ENCODE data around the gene TRAPPC3.
A peak's percentile ranks its signal among the peaks of the same experiment; 100 is the strongest.
"Not testable (repeated sequence)": the region's sequence is repeated elsewhere in the genome, so short reads cannot be mapped to it uniquely, and the experiment has no call there.

Gene TRAPPC3

DNA sequence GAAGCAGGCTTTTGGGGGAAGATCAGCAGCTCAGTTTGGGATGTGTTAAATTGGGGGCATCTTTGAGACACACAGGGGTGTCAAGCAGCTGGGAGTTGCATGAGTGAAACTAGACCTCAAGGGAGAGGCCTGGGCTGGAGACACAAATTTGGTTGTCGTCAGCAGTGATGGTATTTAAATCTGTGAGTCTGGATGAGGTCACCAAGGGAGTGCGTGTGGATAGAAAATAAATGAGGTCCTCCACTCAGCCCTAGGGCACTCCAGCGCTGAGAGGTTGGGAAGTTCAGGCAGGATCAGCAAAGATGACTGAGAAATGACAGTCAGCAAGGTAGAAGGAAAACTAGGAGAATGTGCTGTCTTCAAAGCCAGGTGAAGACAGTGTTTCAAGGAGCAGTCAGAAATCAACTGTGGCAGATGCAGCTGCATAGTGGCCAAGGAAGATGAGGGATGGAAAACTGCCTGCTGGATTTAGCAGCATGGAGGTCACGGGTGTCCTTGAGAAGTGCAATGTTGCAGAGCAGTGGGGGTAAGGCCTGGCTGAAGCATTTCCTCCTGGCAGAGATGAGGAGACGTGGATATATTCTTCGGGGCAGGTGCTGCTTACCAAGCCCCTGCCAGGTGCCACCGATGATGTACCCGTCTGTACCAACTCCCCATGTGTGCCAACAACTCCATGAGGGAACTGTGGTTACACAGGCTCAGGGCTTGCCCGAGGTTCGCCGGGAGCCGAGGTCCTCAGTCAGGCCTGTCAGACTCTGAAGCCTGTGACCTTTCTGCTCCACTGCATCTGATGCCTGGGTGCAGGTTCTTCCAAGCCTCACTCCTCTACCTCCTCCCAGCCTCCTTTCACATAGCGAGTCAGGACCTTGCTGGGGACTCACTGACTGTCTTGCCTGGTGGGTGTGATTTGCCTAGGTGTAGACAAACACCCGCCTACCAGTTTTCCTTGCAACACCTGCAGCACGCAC lies 17.9 kb upstream of the TRAPPC3 start:
- no peak for DNase-seq (ENCODE audit: low read depth in 2 of 3, low spot score in 1 of 3)

DNA sequence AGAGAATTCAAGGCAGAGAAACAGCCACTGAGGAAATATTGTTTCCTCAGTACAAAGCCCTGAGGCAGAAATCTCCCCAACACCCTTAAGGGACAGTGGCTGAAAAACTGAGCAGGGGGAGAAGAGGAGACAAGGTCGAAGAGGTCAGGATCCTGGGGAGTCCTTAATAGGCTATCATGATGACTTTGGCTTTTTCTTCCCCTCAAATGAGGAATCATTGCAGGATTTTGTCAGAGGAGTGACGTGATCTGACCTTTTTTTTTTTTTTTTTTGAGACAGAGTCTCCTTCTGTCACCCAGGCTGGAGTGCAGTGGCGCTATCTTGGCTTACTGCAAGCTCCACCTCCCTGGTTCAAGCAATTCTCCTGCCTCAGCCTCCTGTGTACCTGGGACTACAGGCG lies 16.9 kb upstream of the TRAPPC3 start:
- DNase-seq (ENCODE audit: low read depth in 2 of 3, low spot score in 1 of 3): no peak

DNA sequence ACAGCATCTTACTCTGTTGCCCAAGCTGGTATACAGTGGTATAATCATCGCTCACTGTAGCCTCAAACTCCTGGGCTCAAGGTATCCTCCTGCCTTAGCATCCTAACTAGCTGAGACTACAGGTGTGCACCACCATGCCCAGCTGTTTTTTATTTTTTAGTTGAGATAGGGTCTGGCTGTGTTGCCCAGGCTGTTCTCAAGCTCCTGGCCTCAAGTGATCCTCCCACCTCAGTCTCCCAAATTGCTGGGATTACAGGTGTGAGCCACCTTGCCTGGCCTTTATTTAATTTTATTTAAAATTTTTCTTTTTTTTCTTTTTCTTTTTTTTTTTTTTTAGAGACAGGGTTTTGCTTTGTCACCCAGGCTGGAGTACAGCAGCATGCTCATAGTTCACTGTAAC lies 15.9 kb upstream of the TRAPPC3 start:
- DNase-seq (ENCODE audit: low read depth in 2 of 3, low spot score in 1 of 3): no peak

DNA sequence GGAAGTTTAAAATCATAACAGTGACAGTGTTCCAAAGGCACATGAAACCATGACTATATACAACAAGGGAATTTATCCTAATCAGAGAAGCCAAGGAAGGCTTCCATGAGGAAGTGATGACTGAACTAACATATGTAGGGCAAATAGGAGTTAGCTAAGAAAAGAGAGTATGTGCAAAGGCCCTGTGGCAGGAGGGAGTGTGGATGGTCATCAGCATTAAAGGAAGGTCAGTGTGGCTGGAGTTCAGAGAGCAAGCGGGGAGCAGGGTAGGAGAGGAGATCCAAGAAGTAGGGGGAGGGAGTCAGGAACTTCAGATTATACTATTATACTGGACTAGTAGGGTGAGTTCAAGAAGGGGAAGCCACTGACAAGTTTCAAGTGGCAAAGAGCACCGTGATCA lies 15.1 kb upstream of the TRAPPC3 start:
- no peak for DNase-seq (ENCODE audit: low read depth in 2 of 3, low spot score in 1 of 3)

DNA sequence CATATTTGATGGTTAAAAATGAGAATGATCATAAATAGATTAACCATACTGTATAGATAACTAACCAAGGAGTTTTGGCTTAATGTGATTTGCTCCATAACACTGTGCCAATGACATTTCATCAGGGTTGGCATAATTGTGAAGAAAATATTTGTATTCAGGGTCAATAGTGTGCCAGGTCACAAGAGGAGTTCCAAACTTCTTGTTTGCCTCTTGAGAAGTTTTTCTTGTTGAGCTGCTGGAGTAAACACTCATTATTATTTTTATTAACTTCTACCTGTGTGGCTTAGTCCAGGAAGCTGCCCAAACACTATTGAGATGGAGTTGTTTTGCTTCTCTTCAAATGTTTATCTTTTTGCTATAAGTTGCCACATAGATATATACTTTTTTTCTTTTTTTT lies 14.1 kb upstream of the TRAPPC3 start:
- DNase-seq (ENCODE audit: low read depth in 2 of 3, low spot score in 1 of 3): no peak

DNA sequence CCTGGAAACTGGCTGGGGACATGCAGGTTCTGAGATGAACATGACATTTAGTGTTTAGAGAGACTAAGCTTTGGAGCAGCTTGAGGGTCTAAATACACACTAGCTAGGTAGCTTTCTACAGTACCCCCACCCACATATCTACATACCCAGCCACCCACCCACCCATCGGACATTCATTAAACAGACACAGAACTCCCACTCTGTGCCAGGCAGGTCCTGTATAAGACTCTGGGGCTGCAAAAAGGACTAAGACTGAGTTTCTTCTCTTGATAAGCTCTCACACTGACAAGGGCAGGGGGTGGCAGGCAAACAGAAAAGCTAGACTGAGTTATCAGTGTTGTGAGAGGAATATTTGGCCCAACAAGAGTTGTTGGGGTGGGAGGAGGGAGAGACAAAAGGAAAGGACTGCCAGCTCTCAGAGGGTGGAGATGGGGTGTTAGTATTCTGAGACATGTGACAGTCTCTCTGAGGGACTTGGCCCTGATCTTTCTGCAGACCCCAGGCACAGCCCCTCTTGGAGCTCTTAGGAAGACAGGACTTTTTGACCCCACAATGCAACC lies 13.5 kb upstream of the TRAPPC3 start:
- DNase-seq (ENCODE audit: low read depth in 2 of 3, low spot score in 1 of 3): no peak

DNA sequence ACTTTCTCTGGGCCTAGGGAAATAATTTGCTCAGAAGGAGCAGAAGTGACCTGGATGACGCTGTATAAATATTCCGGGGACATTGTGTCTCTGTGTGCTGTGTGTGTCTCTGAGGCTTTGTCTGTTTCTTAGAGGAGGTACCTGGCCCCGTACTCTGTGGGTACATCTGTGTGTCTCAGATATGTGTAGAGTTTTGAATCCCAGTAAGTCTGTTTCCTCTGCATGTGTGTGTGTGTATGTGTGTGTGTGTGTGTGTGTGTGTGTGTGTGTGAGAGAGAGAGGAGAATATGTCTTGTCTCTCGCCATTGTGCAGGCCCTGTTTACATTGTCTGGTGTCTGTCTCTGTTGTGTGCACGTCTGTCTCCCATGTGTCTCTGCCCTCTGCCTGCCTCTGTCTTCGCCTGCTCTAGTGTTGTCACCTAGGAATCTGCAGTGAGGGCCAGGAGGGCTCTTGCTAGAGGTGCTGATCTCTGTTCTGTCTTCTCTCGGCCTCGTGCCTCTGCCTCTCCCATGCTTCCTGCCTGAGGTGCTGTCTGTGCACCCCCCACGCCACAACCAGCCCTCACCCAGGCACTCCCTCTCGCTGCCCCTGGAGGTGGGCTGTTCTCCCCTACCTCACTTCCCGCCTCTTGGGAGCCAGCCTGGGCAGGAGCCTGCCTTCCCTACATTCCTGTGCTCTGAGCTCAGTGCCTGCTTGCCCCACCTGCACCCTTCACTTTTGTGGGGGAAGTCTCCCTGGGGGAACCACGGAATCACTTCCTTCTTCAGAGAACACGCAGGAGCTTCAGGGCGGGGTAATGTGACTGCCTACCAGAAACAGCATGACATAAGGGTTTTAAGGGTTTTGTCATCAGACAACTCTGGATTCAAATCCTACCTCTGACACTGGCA lies 12.6 kb upstream of the TRAPPC3 start:
- no peak for DNase-seq (ENCODE audit: low read depth in 2 of 3, low spot score in 1 of 3)

DNA sequence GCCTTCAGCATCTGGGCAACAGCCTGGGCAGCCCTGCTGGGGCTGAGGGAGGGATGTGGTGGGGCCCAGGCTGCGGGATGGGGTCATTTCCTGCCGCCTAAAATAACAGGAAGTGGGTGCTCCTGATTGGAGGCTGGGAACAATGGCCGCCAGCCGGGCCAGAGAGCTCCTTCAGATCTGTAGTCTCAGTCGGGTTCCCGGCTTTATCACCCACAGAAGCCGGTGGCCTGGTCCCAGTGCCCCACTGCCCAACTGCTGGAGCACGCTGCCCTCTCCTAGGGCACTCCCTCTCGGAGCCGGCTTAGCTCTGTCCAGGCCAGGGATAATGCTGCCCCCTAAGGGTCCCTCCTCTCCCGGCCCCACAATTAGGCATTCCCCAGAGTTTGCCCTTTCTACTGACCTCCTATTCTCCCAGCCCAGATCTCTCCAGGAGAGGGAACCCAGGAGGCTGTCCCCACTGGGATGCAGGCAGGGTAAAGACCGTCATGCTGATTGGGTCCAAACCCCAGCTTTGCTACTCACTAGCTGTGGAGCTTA lies 11.7 kb upstream of the TRAPPC3 start:
- DNase-seq (ENCODE audit: low read depth in 2 of 3, low spot score in 1 of 3): peak in 2 of 3 donors; percentile 71

DNA sequence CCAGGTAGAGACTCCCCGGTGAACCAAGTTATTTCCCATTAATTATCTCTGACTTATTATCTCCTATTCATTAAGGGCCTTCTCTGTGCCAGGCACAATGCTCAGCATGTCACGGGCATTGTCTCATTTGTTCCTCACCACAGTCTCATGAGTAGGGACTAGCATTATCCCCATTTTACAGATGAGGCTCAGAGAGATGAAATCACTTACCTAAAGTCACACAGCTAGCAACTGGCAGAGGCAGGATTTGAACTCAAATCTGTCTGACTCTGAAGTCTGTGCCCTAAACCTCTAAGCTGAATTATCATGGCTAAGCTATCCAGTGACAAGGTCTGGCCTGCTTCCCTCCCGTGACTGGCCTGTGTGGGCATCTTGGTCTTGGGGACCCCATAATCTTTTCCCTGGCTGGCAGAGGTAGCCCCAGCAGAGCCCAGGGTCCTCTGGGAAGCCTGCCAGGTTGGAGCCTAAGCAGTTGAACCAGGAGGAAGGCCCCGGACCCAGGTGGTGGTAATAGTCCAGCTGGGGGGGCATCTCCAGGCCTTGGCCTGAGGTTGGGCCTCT lies 11.2 kb upstream of the TRAPPC3 start:
- DNase-seq (ENCODE audit: low read depth in 2 of 3, low spot score in 1 of 3): no peak

DNA sequence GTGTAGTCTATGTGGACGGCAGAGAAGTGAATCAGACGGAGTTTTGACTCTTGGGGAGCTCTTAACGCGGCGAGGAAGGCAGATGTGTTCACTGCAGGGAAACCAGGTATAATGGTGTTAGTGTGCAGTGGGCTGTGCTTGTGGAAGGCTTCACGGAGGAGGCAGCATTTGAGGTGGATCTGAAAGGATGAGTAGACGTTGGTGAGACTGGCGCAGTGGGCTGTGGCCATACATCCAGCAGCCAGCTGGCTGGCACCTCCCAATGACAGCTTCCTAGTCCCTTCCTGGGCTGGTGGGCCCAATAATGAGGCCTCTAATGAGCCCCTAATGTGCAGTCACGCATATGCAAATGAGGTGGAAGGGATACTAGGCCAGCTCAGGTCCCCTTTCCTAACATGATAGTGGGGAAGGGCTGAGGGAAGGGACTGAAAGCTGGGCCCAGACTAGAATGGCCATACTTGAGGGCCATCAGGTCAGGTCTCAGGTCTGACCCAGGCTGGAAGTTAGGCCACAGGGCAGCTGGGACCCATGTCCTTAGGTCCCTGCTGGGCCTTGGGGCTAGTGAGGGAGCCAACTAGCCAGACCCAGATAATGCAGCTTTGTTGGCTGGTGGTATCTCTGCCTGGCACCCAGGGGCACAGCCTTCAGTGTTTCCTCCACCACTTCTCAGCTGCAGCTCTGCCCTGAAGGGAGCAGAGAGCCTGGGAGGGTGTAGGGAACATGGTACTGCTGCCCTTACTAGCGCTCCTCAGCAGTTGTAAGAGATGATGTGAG lies 10.5 kb upstream of the TRAPPC3 start:
- no peak for DNase-seq (ENCODE audit: low read depth in 2 of 3, low spot score in 1 of 3)

DNA sequence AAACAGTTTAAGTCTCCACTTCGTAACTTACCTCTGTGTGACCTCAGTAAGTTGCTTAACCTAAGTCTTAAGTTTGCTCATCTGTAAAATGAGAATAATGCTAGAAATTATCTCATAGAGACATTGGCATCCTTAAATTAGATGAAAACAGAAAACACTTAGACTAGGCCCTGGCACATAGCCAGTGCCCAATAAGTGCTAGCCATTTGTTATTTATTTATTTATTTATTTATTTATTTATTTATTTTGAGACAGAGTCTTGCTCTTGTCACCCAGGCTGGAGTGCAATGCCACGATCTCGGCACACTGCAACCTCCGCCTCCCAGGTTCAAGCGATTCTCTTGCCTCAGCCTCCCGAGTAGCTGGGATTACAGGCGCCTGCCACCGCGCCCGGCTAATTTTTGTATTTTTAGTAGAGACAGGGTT lies 9.6 kb upstream of the TRAPPC3 start:
- DNase-seq (ENCODE audit: low read depth in 2 of 3, low spot score in 1 of 3): not testable (repeated sequence)

DNA sequence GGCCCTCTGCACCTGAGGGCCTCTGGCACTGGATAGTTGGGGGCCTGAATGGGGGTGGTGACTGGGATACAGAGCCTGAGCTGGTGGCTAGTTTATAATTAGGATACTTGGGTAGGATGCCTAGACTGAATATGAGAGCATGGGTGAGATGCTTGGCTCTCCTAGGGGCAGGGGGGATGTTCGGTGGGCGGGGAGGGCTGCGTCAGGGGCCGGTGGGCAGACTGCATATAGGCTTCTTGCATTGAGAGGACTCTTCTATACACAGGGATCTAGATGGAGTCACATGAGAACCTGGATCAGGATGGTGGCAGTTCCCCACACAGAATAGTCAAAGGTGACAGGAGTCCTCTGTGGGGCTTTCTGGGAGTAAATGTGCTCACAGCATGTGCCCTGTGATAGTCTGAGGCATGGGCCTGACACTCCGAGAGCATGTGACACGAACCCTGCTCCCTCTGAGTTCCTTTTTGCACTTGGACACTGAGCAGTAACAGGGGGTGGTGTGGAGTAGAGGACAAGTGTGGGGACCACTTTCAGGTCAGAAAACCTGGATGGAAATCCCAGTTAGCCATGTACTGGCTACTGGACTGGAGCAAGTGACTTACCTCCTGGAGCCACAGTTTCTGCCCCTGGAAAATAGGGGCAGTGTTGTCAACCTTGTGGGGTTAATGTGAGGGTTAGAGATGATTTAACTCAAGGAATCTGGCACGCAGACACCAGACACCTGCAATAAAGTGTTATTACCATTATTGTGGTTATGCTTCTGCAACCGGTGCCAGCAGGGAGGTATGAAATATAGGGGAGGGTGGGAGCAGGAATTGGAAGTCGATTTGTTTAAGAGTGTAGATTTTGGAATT lies 8.9 kb upstream of the TRAPPC3 start:
- no peak for DNase-seq (ENCODE audit: low read depth in 2 of 3, low spot score in 1 of 3)

DNA sequence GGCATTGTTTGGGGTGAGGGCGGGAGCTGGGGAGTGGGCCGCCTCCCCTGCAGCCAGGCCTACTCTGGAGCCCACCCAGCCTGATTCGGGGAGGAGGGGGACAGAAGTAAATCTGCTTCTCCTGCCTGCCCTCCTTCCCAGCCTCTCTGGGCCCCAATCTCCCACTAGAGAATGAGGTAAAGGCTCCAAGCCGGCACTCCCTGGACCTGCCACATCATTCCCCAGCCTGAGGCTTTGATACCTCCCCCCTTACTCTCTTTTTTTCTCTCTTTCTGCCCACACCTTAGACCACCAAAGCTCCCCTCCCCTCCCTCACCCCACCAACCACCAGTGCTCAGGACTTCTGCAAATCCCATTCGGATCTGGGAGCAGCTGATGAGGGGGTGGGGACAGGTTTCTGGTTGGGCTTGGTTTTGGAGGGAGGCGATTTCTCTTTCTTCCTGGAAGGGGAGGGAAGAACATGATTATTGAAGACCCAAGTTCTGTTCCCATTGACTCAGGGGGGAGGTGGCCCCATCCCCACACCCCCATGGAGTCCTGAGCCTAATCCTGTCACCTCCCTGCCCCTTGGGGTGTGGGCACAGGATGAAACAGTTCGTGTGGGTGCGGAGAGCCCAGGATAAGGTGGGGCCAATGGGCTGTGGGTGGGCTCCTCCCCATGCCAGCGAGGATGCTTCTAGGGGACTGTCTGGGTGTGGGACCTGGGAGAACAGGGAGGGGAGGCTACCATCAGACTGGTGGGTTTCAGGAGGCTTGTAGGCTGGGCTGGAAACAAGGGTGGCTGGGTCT lies 8.0 kb upstream of the TRAPPC3 start:
- DNase-seq (ENCODE audit: low read depth in 2 of 3, low spot score in 1 of 3): no peak

DNA sequence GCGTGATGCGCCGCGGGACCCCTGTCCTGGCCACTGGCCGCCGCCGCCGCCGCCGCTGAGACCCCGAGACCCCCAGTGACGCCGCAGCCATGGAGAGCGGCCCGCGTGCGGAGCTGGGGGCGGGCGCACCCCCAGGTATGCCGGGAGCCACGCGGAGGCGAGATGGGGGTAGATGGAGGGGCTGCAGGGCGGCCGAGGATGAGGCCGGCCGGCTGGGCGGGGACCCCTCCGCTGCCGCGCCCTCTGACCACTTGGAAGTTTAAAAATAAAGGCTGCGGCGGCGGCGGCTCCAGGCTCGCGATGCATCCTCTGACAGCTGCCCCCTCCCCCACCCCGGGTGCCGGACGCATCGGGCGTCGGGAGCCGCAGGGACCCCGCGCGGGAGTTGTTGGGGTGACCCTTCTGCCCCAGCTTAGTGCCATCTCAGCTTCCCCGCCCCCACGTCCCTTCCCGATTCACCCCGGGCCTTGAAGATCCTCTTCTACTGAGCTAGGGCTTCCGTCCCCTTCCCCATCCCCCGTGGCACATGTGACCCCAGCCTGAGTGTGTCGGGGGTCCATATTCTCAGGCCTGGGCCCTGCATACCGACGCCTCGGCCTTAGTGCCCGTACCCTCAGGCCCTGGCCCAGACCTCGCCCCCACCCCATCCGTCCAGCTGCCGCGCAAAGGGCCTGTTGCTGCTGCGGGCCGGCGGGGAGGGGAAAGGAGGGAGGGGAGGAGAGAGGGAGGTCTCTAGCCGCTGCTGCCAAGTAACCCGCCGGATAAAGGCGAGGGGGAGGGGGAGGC lies 7.2 kb upstream of the TRAPPC3 start:
- DNase-seq (ENCODE audit: low read depth in 2 of 3, low spot score in 1 of 3): peak in 1 of 3 donors; percentile 64

DNA sequence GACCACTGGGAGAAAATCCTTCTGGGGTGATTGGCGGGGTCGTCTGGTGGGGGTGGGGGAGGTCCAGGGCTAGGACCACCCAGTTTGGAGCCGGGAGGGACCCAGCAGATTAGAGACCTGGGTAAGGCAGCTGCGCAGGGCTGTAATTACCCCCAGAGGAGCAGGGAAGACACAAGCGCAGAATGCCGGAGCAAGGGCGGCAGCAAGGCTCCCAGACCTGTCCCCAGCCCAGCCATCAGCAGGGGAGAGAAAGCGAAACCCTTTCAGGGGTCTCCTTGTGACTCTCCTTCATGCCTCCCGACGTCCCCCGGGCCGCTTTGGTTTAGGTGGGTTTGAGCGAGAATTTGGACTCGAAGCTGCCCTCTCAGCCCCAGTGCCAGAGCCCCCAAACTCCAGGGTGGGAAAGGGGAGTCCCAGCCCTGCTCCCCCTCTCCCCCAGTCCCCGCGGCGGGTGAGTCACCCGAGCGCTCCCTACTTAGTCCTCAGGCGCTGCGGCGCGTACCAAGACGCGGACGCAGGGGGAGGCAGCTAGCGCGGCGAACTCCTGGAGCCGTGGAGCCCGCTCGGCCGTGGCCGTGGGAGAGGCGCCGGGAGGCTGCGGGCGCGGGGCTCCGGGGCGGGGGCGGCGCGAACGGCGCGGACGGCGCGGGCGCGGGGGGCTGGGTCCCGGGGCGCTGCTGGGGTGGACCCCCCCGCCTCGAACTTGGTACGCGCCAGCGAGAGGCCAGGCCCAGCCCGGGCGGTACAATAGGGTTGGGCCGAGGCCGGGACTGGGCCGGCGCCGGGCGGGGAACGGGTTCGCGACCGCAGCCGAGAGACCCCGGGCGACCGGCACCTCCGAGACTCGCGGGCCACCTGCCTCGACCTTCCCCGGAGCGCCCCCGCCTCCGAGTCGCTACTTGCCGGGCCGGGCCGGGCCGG lies 6.4 kb upstream of the TRAPPC3 start, which contains the start of gene MAP7D1:
TSS of gene MAP7D1 (plus strand) at position 753 of the 921 bp plus-strand sequence. CDS start 258 bp downstream, outside the sequence.
- DNase-seq (ENCODE audit: low read depth in 2 of 3, low spot score in 1 of 3): peak; percentile 68 to 83 (median 76)

DNA sequence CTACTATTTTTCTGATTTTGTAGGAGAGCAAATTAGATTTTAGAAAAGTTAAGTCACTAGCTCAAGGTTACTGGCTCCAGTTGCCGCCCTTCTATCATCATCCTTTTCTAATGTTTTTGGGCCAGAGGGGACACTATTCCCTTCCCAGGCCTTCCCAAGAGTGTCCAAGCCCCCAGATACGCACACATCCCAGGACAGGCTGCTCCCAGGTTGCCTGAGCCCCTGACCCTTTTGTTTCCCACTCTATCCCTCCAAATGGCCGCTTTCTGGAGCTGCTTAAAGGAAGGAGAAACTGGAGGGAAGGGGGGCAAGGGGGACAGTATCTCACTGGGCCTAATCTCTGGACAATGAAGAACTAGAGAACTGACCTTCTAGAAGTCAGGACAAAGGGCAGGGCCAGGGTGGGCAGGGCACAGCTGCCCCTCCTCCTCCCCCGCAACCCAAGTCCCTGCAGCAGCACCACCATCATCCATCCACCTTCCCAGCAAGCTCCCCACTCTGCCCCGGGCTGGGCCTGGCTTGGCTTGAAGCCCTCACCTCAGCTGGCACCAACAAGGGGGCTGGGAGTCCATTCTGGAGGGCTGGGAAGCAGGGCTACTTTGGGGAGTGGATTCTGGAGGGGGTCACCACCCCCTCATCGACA lies 5.6 kb upstream of the TRAPPC3 start:
- DNase-seq (ENCODE audit: low read depth in 2 of 3, low spot score in 1 of 3): no peak

Measured in stimulated activated CD4-positive, alpha-beta T cell treated with anti-CD3 and anti-CD28 coated beads, Interleukin-12 subunit alpha, Interleukin-12 subunit beta, amount 100 ng/mL, for 48 hours (primary cell).